Sigmoid colon (tissue), 4 donors: ENCODE measurements around the gene SLC16A12.

Source experiments
- POLR2A ChIP-seq, 2 donors: fragments of 450-650 bp; IDR thresholded peaks; one replicate each; pipeline ENCODE4 v1.6.1; 2016; ENCODE audit warnings: antibody characterized with exemption in 2 of 2, mild to moderate bottlenecking in 2 of 2, moderate library complexity in 2 of 2
- POLR2AphosphoS5 ChIP-seq, 4 donors: sonication (generic); formaldehyde crosslinking; IDR thresholded peaks; one replicate each; pipeline ENCODE4 v1.6.1; 2017; ENCODE audit warnings: antibody characterized with exemption in 4 of 4
- TF ChIP-seq, protein P1 (sequence below), 4 experiments: fragments of 450-650 bp in 3 of 4; fragments of 200-600 bp in 1 of 4; IDR thresholded peaks; one replicate each; pipeline ENCODE4 v1.5.1; 2016 to 2019; ENCODE audit warnings: antibody characterized with exemption in 4 of 4, mild to moderate bottlenecking in 3 of 4, moderate library complexity in 2 of 4

DNA sequence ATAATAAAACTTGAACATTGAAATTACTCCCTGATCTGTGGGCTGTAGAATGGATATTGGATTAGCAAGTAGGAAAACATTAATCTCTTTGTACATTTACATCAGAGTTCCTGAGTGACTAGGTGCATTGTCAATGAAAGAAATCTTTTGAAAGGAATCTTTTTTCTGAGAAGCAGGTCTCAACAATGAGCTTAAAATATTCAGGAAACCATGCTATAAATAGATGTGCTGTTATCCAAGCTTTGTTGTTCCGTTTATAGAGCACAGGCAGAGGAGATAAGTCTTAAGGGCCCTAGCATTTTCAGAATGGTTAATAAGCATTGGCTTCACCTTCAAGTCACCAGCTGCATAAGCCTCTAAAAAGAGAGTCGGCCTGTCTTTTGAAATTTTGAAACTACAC lies 41.3 kb upstream of the SLC16A12 start:
- TF ChIP-seq POLR2AphosphoS5 (IDR thresholded peaks at IDR 0.05) (no peak), POLR2A (IDR thresholded peaks at IDR 0.05) (no peak)
- TF ChIP-seq, protein P1, sequence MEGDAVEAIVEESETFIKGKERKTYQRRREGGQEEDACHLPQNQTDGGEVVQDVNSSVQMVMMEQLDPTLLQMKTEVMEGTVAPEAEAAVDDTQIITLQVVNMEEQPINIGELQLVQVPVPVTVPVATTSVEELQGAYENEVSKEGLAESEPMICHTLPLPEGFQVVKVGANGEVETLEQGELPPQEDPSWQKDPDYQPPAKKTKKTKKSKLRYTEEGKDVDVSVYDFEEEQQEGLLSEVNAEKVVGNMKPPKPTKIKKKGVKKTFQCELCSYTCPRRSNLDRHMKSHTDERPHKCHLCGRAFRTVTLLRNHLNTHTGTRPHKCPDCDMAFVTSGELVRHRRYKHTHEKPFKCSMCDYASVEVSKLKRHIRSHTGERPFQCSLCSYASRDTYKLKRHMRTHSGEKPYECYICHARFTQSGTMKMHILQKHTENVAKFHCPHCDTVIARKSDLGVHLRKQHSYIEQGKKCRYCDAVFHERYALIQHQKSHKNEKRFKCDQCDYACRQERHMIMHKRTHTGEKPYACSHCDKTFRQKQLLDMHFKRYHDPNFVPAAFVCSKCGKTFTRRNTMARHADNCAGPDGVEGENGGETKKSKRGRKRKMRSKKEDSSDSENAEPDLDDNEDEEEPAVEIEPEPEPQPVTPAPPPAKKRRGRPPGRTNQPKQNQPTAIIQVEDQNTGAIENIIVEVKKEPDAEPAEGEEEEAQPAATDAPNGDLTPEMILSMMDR (IDR thresholded peaks at IDR 0.05): no peak
